Neural progenitor cell (in vitro differentiated cells): ENCODE data around the gene LSM14A. TPM values are rescaled to one million over a fixed set of nuclear protein-coding genes. Genes with fewer than 3 reads are reported as not detected.
"Not testable (repeated sequence)": the region's sequence is repeated elsewhere in the genome, so short reads cannot be mapped to it uniquely, and the experiment has no call there.

ENCODE experiments used
- DNase-seq: peaks from one replicate; pipeline ENCODE4 v3.0.0-alpha.2; 2016; ENCODE audit warnings: low spot score
- H2AFZ ChIP-seq: fragments of 200-600 bp; sonication (generic); replicated peaks from 2 replicates; pipeline ENCODE4 v1.6.1; 2016; ENCODE audit warnings: antibody characterized with exemption
- H3F3A ChIP-seq: fragments of 200-600 bp; sonication (generic); 2 replicates; pipeline ENCODE4 v1.6.1; 2016; ENCODE audit warnings: antibody characterized with exemption, low read depth
- H3K27ac ChIP-seq: fragments of 200-600 bp; sonication (generic); 2 replicates; pipeline ENCODE4 v1.5.1; 2016; ENCODE audit warnings: mild to moderate bottlenecking
- H3K27me3 ChIP-seq: fragments of 200-600 bp; sonication (generic); 2 replicates; pipeline ENCODE4 v1.6.1; 2016; ENCODE audit warnings: mild to moderate bottlenecking, moderate library complexity
- H3K36me3 ChIP-seq: fragments of 200-600 bp; sonication (generic); 2 replicates; pipeline ENCODE4 v1.5.1; 2016
- H3K4me1 ChIP-seq: fragments of 200-600 bp; sonication (generic); 2 replicates; pipeline ENCODE4 v1.6.1; 2016; ENCODE audit warnings: mixed run types
- H3K4me2 ChIP-seq: fragments of 200-600 bp; sonication (generic); 2 replicates; pipeline ENCODE4 v1.6.1; 2016
- H3K4me3 ChIP-seq: fragments of 200-600 bp; sonication (generic); 2 replicates; pipeline ENCODE4 v1.5.1; 2016
- H3K79me2 ChIP-seq: fragments of 200-600 bp; sonication (generic); 2 replicates; pipeline ENCODE4 v1.6.1; 2016; ENCODE audit warnings: low read depth
- H3K9ac ChIP-seq: fragments of 200-600 bp; sonication (generic); 2 replicates; pipeline ENCODE4 v1.6.1; 2016
- H3K9me3 ChIP-seq: fragments of 200-600 bp; sonication (generic); 2 replicates; pipeline ENCODE4 v1.5.1; 2016; ENCODE audit warnings: low read depth
- H4K20me1 ChIP-seq: fragments of 200-600 bp; sonication (generic); 2 replicates; pipeline ENCODE4 v1.6.1; 2016; ENCODE audit warnings: low read depth
- H3K27ac Mint-ChIP-seq: 3 replicates; pipeline ENCODE4 v1.8.0; 2021; ENCODE audit warnings: mixed read lengths
- H3K27me3 Mint-ChIP-seq: 2 replicates; pipeline ENCODE4 v1.8.0; 2022; ENCODE audit warnings: low read depth, mild to moderate bottlenecking, inconsistent platforms, moderate library complexity, mixed read lengths; ENCODE audit not compliant: insufficient read depth
- H3K36me3 Mint-ChIP-seq: 3 replicates; pipeline ENCODE4 v1.8.0; 2021; ENCODE audit warnings: mixed read lengths
- H3K4me1 Mint-ChIP-seq: 3 replicates; pipeline ENCODE4 v1.8.0; 2021; ENCODE audit warnings: mixed read lengths
- H3K4me3 Mint-ChIP-seq: 3 replicates; pipeline ENCODE4 v1.8.0; 2021; ENCODE audit warnings: mild to moderate bottlenecking, moderate library complexity, mixed read lengths
- H3K9me3 Mint-ChIP-seq: 3 replicates; pipeline ENCODE4 v1.8.0; 2020; ENCODE audit warnings: mixed read lengths
- CTCF ChIP-seq: fragments of 200-600 bp; sonication (generic); IDR thresholded peaks from 2 replicates; pipeline ENCODE4 v1.5.1; 2017; ENCODE audit warnings: antibody characterized with exemption, mild to moderate bottlenecking
- EZH2 ChIP-seq: fragments of 200-600 bp; sonication (generic); IDR thresholded peaks from 2 replicates; pipeline ENCODE4 v1.6.1; 2017; ENCODE audit warnings: antibody characterized with exemption, mild to moderate bottlenecking, moderate library complexity
- EZH2phosphoT487 ChIP-seq: fragments of 200-600 bp; sonication (generic); IDR thresholded peaks from 2 replicates; pipeline ENCODE4 v1.6.1; 2017; ENCODE audit warnings: antibody characterized with exemption
- total RNA-seq: library from RNA; depleted of rRNA; stranded (reverse); fragments of >200 nt; gene quantifications from 2 replicates; pipeline ENCODE4 v1.2.3, GENCODE V29; 2015; ENCODE audit warnings: low replicate concordance

LSM14A gene
- total RNA-seq, 1 donor from 2014 or later = 152 TPM

GRCh38 chr19:34173193-34173956, 1.1 kb downstream of the LSM14A start:
- Histone ChIP-seq H4K20me1 (peaks cover 52% of the 10 kb centered on the region), H3K27me3 (no peaks in the 10 kb centered on the region), H3K79me2 (peaks cover 70% of the 10 kb centered on the region), H3K4me1 (peaks cover 45% of the 10 kb centered on the region), H3K9ac (peak overlapping the region; percentile 98), H3F3A (peaks cover 32% of the 10 kb centered on the region), H3K4me2 (peak overlapping the region; percentile 88), H3K9me3 (no peaks in the 10 kb centered on the region), H2AFZ (no peak overlapping the region), H3K4me3 (peak overlapping the region; percentile 91), H3K36me3 (peaks cover 12% of the 10 kb centered on the region), H3K27ac (peak overlapping the region; percentile 99)
- Mint-ChIP-seq H3K4me3 (peak overlapping the region; percentile 96), H3K27me3 (peaks cover 7% of the 10 kb centered on the region), H3K36me3 (peaks cover 8% of the 10 kb centered on the region), H3K9me3 (no peaks in the 10 kb centered on the region), H3K4me1 (peaks cover 51% of the 10 kb centered on the region), H3K27ac (peak overlapping the region; percentile 99)
- DNase-seq = peak; percentile 76
- TF ChIP-seq CTCF = no peak

- peaks cover 54% of the 10 kb centered on the region for H3K4me1 Mint-ChIP-seq
Observed at GRCh38 chr19:34175173-34175572, 2.9 kb downstream of the LSM14A start.

GRCh38 chr19:34176581-34176980, 4.3 kb downstream of the LSM14A start:
- DNase-seq = no peak
- H3K4me2 ChIP-seq = peak overlapping the region; percentile 88
- H3K9me3 ChIP-seq = no peaks in the 10 kb centered on the region
- no peak overlapping the region for H3K9ac ChIP-seq
- Mint-ChIP-seq H3K4me1 (peaks cover 47% of the 10 kb centered on the region), H3K27ac (no peak overlapping the region), H3K27me3 (peaks cover 5% of the 10 kb centered on the region), H3K36me3 (peaks cover 24% of the 10 kb centered on the region), H3K9me3 (no peaks in the 10 kb centered on the region), H3K4me3 (no peak overlapping the region)
- H4K20me1 ChIP-seq = peaks cover 84% of the 10 kb centered on the region
- H2AFZ ChIP-seq = no peak overlapping the region
- peaks cover 37% of the 10 kb centered on the region for H3K4me1 ChIP-seq
- H3K4me3 ChIP-seq = peak overlapping the region; percentile 91
- H3K27me3 ChIP-seq = no peaks in the 10 kb centered on the region
- peaks cover 12% of the 10 kb centered on the region for H3K36me3 ChIP-seq
- H3K27ac ChIP-seq = no peak overlapping the region
- TF ChIP-seq EZH2phosphoT487 (no peak), CTCF (no peak), EZH2 (no peak)
- H3F3A ChIP-seq = peaks cover 28% of the 10 kb centered on the region
- peaks cover 98% of the 10 kb centered on the region for H3K79me2 ChIP-seq

More at GRCh38 chr19:34175173-34175572, 2.9 kb downstream of the LSM14A start:
- H2AFZ ChIP-seq, H3K27ac Mint-ChIP-seq, H3K27me3 ChIP-seq, H3K9ac ChIP-seq, H3K9me3 ChIP-seq, DNase-seq, H3K27ac ChIP-seq, H3K9me3 Mint-ChIP-seq, H3K27me3 Mint-ChIP-seq: not testable (repeated sequence)
- Histone ChIP-seq H3F3A (peaks cover 32% of the 10 kb centered on the region), H3K4me2 (peak overlapping the region; percentile 88), H3K4me1 (peaks cover 45% of the 10 kb centered on the region), H3K79me2 (peaks cover 88% of the 10 kb centered on the region), H3K36me3 (peaks cover 12% of the 10 kb centered on the region), H4K20me1 (peaks cover 70% of the 10 kb centered on the region), H3K4me3 (peak overlapping the region; percentile 91)
- Mint-ChIP-seq H3K4me3 (peak overlapping the region; percentile 44), H3K36me3 (peaks cover 14% of the 10 kb centered on the region)

- H3K9ac ChIP-seq = no peak overlapping the region
- Mint-ChIP-seq H3K27ac (no peak overlapping the region), H3K27me3 (peaks cover 4% of the 10 kb centered on the region), H3K9me3 (no peaks in the 10 kb centered on the region), H3K4me1 (peaks cover 42% of the 10 kb centered on the region), H3K4me3 (no peak overlapping the region), H3K36me3 (peaks cover 30% of the 10 kb centered on the region)
- H3K4me2 ChIP-seq = no peak overlapping the region
- peaks cover 100% of the 10 kb centered on the region for H4K20me1 ChIP-seq
- no peaks in the 10 kb centered on the region for H3K9me3 ChIP-seq
- H3F3A ChIP-seq = peaks cover 14% of the 10 kb centered on the region
- peaks cover 12% of the 10 kb centered on the region for H3K36me3 ChIP-seq
- H3K27ac ChIP-seq = no peak overlapping the region
- H3K27me3 ChIP-seq = no peaks in the 10 kb centered on the region
- no peak overlapping the region for H3K4me3 ChIP-seq
- H2AFZ ChIP-seq = no peak overlapping the region
- peaks cover 100% of the 10 kb centered on the region for H3K79me2 ChIP-seq
- TF ChIP-seq EZH2phosphoT487 (no peak), CTCF (no peak), EZH2 (no peak)
- no peak for DNase-seq
- H3K4me1 ChIP-seq = peaks cover 32% of the 10 kb centered on the region
Observed at GRCh38 chr19:34178274-34178610, 5.9 kb downstream of the LSM14A start.
